ENCODE data around the gene ISOC2. TPM values are rescaled to one million over a fixed set of nuclear protein-coding genes. Genes with fewer than 3 reads are reported as not detected.
"Not testable (repeated sequence)": the region's sequence is repeated elsewhere in the genome, so short reads cannot be mapped to it uniquely, and the experiment has no call there.

Gene ISOC2
- total RNA-seq, 1 experiment from 2014 or later, result 251 TPM

GRCh38 chr19:55410168-55410567 is 51.3 kb downstream of the ISOC2 start:
- DNase-seq (no peak), ATAC-seq (no peak)
- no peaks in the 10 kb centered on the region for H3K9me2 ChIP-seq (replicated peaks; ENCODE audit: low read length)
- no peak overlapping the region for H2AFZ ChIP-seq (ENCODE audit: low read length)
- ChIA-PET POLR2A (ENCODE audit: unreplicated experiment) (no interaction called here), CTCF (interaction anchor here (0.8 kb wide), 1 partner anchor 8 kb away, joined by 3 read pairs; no protein-coding TSS in a partner anchor)
- H3K9me3 ChIP-seq (ENCODE audit: low read length), result no peaks in the 10 kb centered on the region
- intact Hi-C loops (cut with micrococcal nuclease), result no loop called here
- no peak overlapping the region for H3K27ac ChIP-seq (ENCODE audit: low read length)
- no peak overlapping the region for H3K4me3 ChIP-seq (ENCODE audit: low read length)
- H3K27me3 ChIP-seq (ENCODE audit: low read length), result no peaks in the 10 kb centered on the region
- H3K79me2 ChIP-seq (ENCODE audit: low read length), result peaks cover 24% of the 10 kb centered on the region
- H3F3A ChIP-seq (ENCODE audit: low read length, unreplicated experiment), result no peaks in the 10 kb centered on the region
- TF ChIP-seq CTCF (conservative IDR thresholded peaks at IDR 0.05; ENCODE audit: low read depth, low read length), result no peak
- no peak for TF ChIP-seq EZH2 (IDR thresholded peaks at IDR 0.05; ENCODE audit: low read length, unreplicated experiment)
- no peak for TF ChIP-seq EZH2phosphoT487 (IDR thresholded peaks at IDR 0.05; ENCODE audit: borderline replicate concordance, low read length)
- peaks cover 18% of the 10 kb centered on the region for H4K20me1 ChIP-seq (ENCODE audit: low read length)
- no peak overlapping the region for H3K9ac ChIP-seq (ENCODE audit: low read length)
- peaks cover 20% of the 10 kb centered on the region for H3K4me1 ChIP-seq (ENCODE audit: insufficient read depth, low read length)
- BruUV-seq (replicated peaks), result no TSS peak
- H3K36me3 ChIP-seq (ENCODE audit: low read depth, low read length), result peaks cover 17% of the 10 kb centered on the region
- H3K4me2 ChIP-seq (ENCODE audit: low read length), result no peak overlapping the region

GRCh38 chr19:55409179-55409578 is 52.3 kb downstream of the ISOC2 start:
- BruUV-seq (replicated peaks); H3K4me3 ChIP-seq (ENCODE audit: low read length); H3K9ac ChIP-seq (ENCODE audit: low read length); DNase-seq; H2AFZ ChIP-seq (ENCODE audit: low read length); H3K4me2 ChIP-seq (ENCODE audit: low read length); H3K27me3 ChIP-seq (ENCODE audit: low read length); H3K9me2 ChIP-seq (replicated peaks; ENCODE audit: low read length); H3K27ac ChIP-seq (ENCODE audit: low read length); H3K9me3 ChIP-seq (ENCODE audit: low read length); ATAC-seq; POLR2A ChIA-PET (ENCODE audit: unreplicated experiment); H3F3A ChIP-seq (ENCODE audit: low read length, unreplicated experiment); intact Hi-C loops (cut with micrococcal nuclease); CTCF ChIA-PET: not testable (repeated sequence)
- H3K79me2 ChIP-seq (ENCODE audit: low read length), result peaks cover 33% of the 10 kb centered on the region
- peaks cover 20% of the 10 kb centered on the region for H3K4me1 ChIP-seq (ENCODE audit: insufficient read depth, low read length)
- peaks cover 24% of the 10 kb centered on the region for H4K20me1 ChIP-seq (ENCODE audit: low read length)
- peaks cover 22% of the 10 kb centered on the region for H3K36me3 ChIP-seq (ENCODE audit: low read depth, low read length)

GRCh38 chr19:55408533-55408872 is 52.9 kb downstream of the ISOC2 start:
- Histone ChIP-seq H3K4me2 (ENCODE audit: low read length) (peak overlapping the region; percentile 97), H3K36me3 (ENCODE audit: low read depth, low read length) (peaks cover 27% of the 10 kb centered on the region), H3K9me2 (replicated peaks; ENCODE audit: low read length) (no peaks in the 10 kb centered on the region), H3K79me2 (ENCODE audit: low read length) (peaks cover 38% of the 10 kb centered on the region), H4K20me1 (ENCODE audit: low read length) (peaks cover 29% of the 10 kb centered on the region), H3K4me1 (ENCODE audit: insufficient read depth, low read length) (peaks cover 20% of the 10 kb centered on the region), H3K27ac (ENCODE audit: low read length) (peak overlapping the region; percentile 57), H2AFZ (ENCODE audit: low read length) (peak overlapping the region; percentile 74), H3K9me3 (ENCODE audit: low read length) (no peaks in the 10 kb centered on the region), H3K9ac (ENCODE audit: low read length) (peak overlapping the region; percentile 28; the same call in 1 of the 2 replicates), H3K27me3 (ENCODE audit: low read length) (no peaks in the 10 kb centered on the region), H3K4me3 (ENCODE audit: low read length) (0 out of 2 replicates have a peak overlapping the region, but pooled peaks have one; percentile 19), H3F3A (ENCODE audit: low read length, unreplicated experiment) (no peaks in the 10 kb centered on the region)
- no peak for ATAC-seq
- ChIA-PET CTCF (no interaction called here), POLR2A (ENCODE audit: unreplicated experiment) (no interaction called here)
- BruUV-seq (replicated peaks), result TSS peak; percentile 92
- DNase-seq, result no peak
- TF ChIP-seq CTCF (conservative IDR thresholded peaks at IDR 0.05; ENCODE audit: low read depth, low read length) (no peak), EZH2 (IDR thresholded peaks at IDR 0.05; ENCODE audit: low read length, unreplicated experiment) (no peak), EZH2phosphoT487 (IDR thresholded peaks at IDR 0.05; ENCODE audit: borderline replicate concordance, low read length) (no peak)
- intact Hi-C loops (cut with micrococcal nuclease), result no loop called here

All from PC-3 (cell line).